Measurements from ENCODE around the gene ACYP2. TPM values are rescaled to one million over a fixed set of nuclear protein-coding genes. Genes with fewer than 3 reads are reported as not detected.
A peak's percentile ranks its signal among the peaks of the same experiment; 100 is the strongest.

ACYP2 gene
- total and polyA plus RNA-seq, 2 experiments from 2014 or later = 16.6 to 41.6 TPM

- DNase-seq = no peak
- H3K79me2 ChIP-seq (ENCODE audit: insufficient read depth) = no peaks in the 10 kb centered on the region
- peaks cover 8% of the 10 kb centered on the region; the same call in 1 of the 2 replicates for H3K4me1 ChIP-seq (ENCODE audit: insufficient read depth)
- no peak for TF ChIP-seq EZH2phosphoT487 (IDR thresholded peaks at IDR 0.05; ENCODE audit: insufficient read depth, low read depth)
- no peak for TF ChIP-seq EZH2 (IDR thresholded peaks at IDR 0.05; ENCODE audit: insufficient read depth, poor library complexity, severe bottlenecking)
- no peaks in the 10 kb centered on the region for H4K20me1 ChIP-seq (ENCODE audit: insufficient read depth)
- H2AFZ ChIP-seq = no peak overlapping the region
- no peaks in the 10 kb centered on the region for H3K9me2 ChIP-seq (ENCODE audit: insufficient read depth)
- no peak overlapping the region for H3K4me3 ChIP-seq
- H3F3A ChIP-seq (ENCODE audit: insufficient read depth) = peaks cover 12% of the 10 kb centered on the region
- H3K36me3 ChIP-seq (ENCODE audit: low read depth) = no peaks in the 10 kb centered on the region
- H3K9ac ChIP-seq = no peak overlapping the region
- no peak overlapping the region for H3K27ac ChIP-seq
- WGBS, 2 experiments (ENCODE audit: low coverage in 1 of 2, low lambda C conversion rate in 2 of 2, missing lambda C conversion rate in 2 of 2) = 76 to 80% methylated on average over 1 of the region's 1 CpG
- H3K9me3 ChIP-seq (ENCODE audit: low read depth) = no peaks in the 10 kb centered on the region
- in situ Hi-C loops (cut with MboI) = no loop called here
- H3K4me2 ChIP-seq (ENCODE audit: unreplicated experiment) = no peak overlapping the region
- no peaks in the 10 kb centered on the region for H3K27me3 ChIP-seq (replicated peaks; ENCODE audit: insufficient read depth)
These were observed 209.7 kb downstream of the ACYP2 start for GRCh38 chr2:54325148-54325547.

GRCh38 chr2:54329482-54330161 lies 214.2 kb downstream of the ACYP2 start:
- TF ChIP-seq EZH2phosphoT487 (IDR thresholded peaks at IDR 0.05; ENCODE audit: insufficient read depth, low read depth) (no peak), EZH2 (IDR thresholded peaks at IDR 0.05; ENCODE audit: insufficient read depth, poor library complexity, severe bottlenecking) (no peak)
- DNase-seq = peak; percentile 51
- Histone ChIP-seq H3K36me3 (ENCODE audit: low read depth) (no peaks in the 10 kb centered on the region), H4K20me1 (ENCODE audit: insufficient read depth) (no peaks in the 10 kb centered on the region), H3K9me2 (ENCODE audit: insufficient read depth) (no peaks in the 10 kb centered on the region), H3K9me3 (ENCODE audit: low read depth) (no peaks in the 10 kb centered on the region), H3K9ac (peak overlapping the region; percentile 87), H3K4me2 (ENCODE audit: unreplicated experiment) (peak overlapping the region; percentile 95), H3K4me3 (peak overlapping the region; percentile 78), H3F3A (ENCODE audit: insufficient read depth) (peaks cover 15% of the 10 kb centered on the region), H2AFZ (peak overlapping the region; percentile 93), H3K27ac (peak overlapping the region; percentile 88), H3K79me2 (ENCODE audit: insufficient read depth) (no peaks in the 10 kb centered on the region), H3K4me1 (ENCODE audit: insufficient read depth) (peaks cover 19% of the 10 kb centered on the region), H3K27me3 (replicated peaks; ENCODE audit: insufficient read depth) (no peaks in the 10 kb centered on the region)
- in situ Hi-C loops (cut with MboI) = no loop called here
- 2 to 5% methylated on average over 5 of the region's 5 CpGs for WGBS, 2 experiments (ENCODE audit: low coverage in 1 of 2, low lambda C conversion rate in 2 of 2, missing lambda C conversion rate in 2 of 2)

GRCh38 chr2:54330162-54330925 lies 214.9 kb downstream of the ACYP2 start:
- H3K4me2 ChIP-seq (ENCODE audit: unreplicated experiment) = peak overlapping the region; percentile 95
- DNase-seq = peak; percentile 99
- H3K36me3 ChIP-seq (ENCODE audit: low read depth) = no peaks in the 10 kb centered on the region
- no peaks in the 10 kb centered on the region for H3K27me3 ChIP-seq (replicated peaks; ENCODE audit: insufficient read depth)
- in situ Hi-C loops (cut with MboI) = no loop called here
- no peaks in the 10 kb centered on the region for H3K9me3 ChIP-seq (ENCODE audit: low read depth)
- H4K20me1 ChIP-seq (ENCODE audit: insufficient read depth) = no peaks in the 10 kb centered on the region
- peak overlapping the region; percentile 78 for H3K4me3 ChIP-seq
- peaks cover 15% of the 10 kb centered on the region for H3F3A ChIP-seq (ENCODE audit: insufficient read depth)
- peak overlapping the region; percentile 93 for H2AFZ ChIP-seq
- no peaks in the 10 kb centered on the region for H3K9me2 ChIP-seq (ENCODE audit: insufficient read depth)
- H3K9ac ChIP-seq = peak overlapping the region; percentile 87
- H3K27ac ChIP-seq = peak overlapping the region; percentile 88
- H3K79me2 ChIP-seq (ENCODE audit: insufficient read depth) = no peaks in the 10 kb centered on the region
- TF ChIP-seq EZH2 (IDR thresholded peaks at IDR 0.05; ENCODE audit: insufficient read depth, poor library complexity, severe bottlenecking) (no peak), EZH2phosphoT487 (IDR thresholded peaks at IDR 0.05; ENCODE audit: insufficient read depth, low read depth) (no peak)
- peaks cover 26% of the 10 kb centered on the region for H3K4me1 ChIP-seq (ENCODE audit: insufficient read depth)
- WGBS, 2 experiments (ENCODE audit: low coverage in 1 of 2, low lambda C conversion rate in 2 of 2, missing lambda C conversion rate in 2 of 2) = 0 to 1% methylated on average over 45 to 49 of the region's 50 CpGs

DNA sequence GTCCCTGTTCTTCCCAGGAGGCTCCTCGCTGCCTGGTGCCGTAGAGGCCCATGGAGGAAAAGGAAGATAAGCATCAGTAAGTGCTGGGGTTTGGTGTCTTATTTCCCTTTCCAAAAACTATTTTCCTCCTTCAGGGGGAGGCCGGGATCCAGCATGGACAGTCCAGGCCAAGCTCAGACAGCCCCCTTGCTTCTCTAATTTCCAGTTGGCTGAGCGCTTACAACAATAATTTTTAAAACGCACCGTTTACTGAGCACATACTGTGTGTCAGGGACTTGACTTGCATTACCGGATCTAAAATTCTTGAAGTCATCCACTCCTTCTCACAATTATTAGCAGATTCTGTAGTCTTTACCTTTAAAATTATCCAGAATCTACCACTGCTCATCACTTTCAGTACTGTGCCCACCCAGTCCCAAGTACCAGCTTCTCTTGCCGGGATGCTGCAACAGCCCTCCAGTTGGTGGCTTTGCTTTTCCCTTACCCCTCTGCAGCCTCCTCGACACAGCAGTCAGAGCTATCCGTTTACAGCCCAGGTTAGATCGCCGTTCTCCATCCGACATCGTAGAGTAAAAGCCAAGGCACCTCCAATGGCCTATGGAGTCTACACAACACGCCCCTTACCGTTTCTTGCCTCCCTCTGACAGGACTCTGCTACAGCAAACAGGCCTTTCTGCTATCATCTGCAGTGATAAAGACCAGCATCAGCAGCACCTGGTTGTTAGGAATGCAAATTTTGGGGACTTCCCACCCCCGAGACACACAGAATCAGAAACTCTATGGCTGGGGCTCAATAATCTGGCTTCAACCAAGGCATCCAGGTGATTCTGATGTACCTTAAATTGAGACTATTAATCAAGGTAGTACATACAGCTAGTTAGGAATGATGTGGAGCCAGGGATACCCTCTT lies 215.8 kb downstream of the ACYP2 start:
- no peaks in the 10 kb centered on the region for H3K9me3 ChIP-seq (ENCODE audit: low read depth)
- TF ChIP-seq EZH2 (IDR thresholded peaks at IDR 0.05; ENCODE audit: insufficient read depth, poor library complexity, severe bottlenecking) (no peak), EZH2phosphoT487 (IDR thresholded peaks at IDR 0.05; ENCODE audit: insufficient read depth, low read depth) (no peak)
- no peaks in the 10 kb centered on the region for H3K36me3 ChIP-seq (ENCODE audit: low read depth)
- in situ Hi-C loops (cut with MboI) = no loop called here
- peak overlapping the region; percentile 78 for H3K4me3 ChIP-seq
- peak overlapping the region; percentile 88 for H3K27ac ChIP-seq
- peak overlapping the region; percentile 87 for H3K9ac ChIP-seq
- H3K4me1 ChIP-seq (ENCODE audit: insufficient read depth) = peaks cover 34% of the 10 kb centered on the region
- no peak for DNase-seq
- H3K4me2 ChIP-seq (ENCODE audit: unreplicated experiment) = peak overlapping the region; percentile 95
- H4K20me1 ChIP-seq (ENCODE audit: insufficient read depth) = no peaks in the 10 kb centered on the region
- H3F3A ChIP-seq (ENCODE audit: insufficient read depth) = peaks cover 16% of the 10 kb centered on the region
- H2AFZ ChIP-seq = peak overlapping the region; percentile 93
- no peaks in the 10 kb centered on the region for H3K9me2 ChIP-seq (ENCODE audit: insufficient read depth)
- H3K79me2 ChIP-seq (ENCODE audit: insufficient read depth) = no peaks in the 10 kb centered on the region
- H3K27me3 ChIP-seq (replicated peaks; ENCODE audit: insufficient read depth) = no peaks in the 10 kb centered on the region
- WGBS, 2 experiments (ENCODE audit: low coverage in 1 of 2, low lambda C conversion rate in 2 of 2, missing lambda C conversion rate in 2 of 2) = 38 to 41% methylated on average over 17 of the region's 17 CpGs

Measured in GM23248 (cell line).